BLaER1 treated with 17β-estradiol and CSF1 and Interleukin-3, amounts not matched to agents 10 nM and 100 nM (cell line): ENCODE measurements around the gene MAGIX.

Experiments used
- H3K27ac ChIP-seq, 11 experiments: shearing (Covaris generic); formaldehyde crosslinking; 2 replicates each; pipeline ENCODE4 v1.8.1; 2022
- H3K27me3 ChIP-seq, 11 experiments: shearing (Covaris generic); formaldehyde crosslinking; 2 replicates each; pipeline ENCODE4 v1.8.1; 2022
- H3K36me3 ChIP-seq, 11 experiments: shearing (Covaris generic); formaldehyde crosslinking; 2 replicates each; pipeline ENCODE4 v1.8.1; 2022
- H3K4me1 ChIP-seq, 10 experiments: shearing (Covaris generic); formaldehyde crosslinking; 2 replicates each; pipeline ENCODE4 v1.8.1; 2022
- H3K4me2 ChIP-seq, 11 experiments: shearing (Covaris generic); formaldehyde crosslinking; 2 replicates each; pipeline ENCODE4 v1.8.1; 2022
- H3K4me3 ChIP-seq, 10 experiments: shearing (Covaris generic); formaldehyde crosslinking; 2 replicates each; pipeline ENCODE4 v1.8.1; 2022
- H3K9ac ChIP-seq, 11 experiments: shearing (Covaris generic); formaldehyde crosslinking; 2 replicates each; pipeline ENCODE4 v1.8.1; 2022
- H3K9me3 ChIP-seq, 11 experiments: shearing (Covaris generic); formaldehyde crosslinking; replicated peaks in 1 of 11; 2 replicates each; pipeline ENCODE4 v1.8.1; 2022
- H4K20me1 ChIP-seq, 11 experiments: shearing (Covaris generic); formaldehyde crosslinking; 2 replicates each; pipeline ENCODE4 v1.8.1; 2022
- Cebpa-rat ChIP-seq, 11 experiments: shearing (Covaris generic); IDR thresholded peaks; 2 replicates each; pipeline ENCODE4 v1.8.1; 2022

Gene MAGIX

GRCh38 chrX:49183701-49184281, 21.2 kb downstream of the MAGIX start:
- peak overlapping the region; percentile 78 to 91 (median 85); a peak in 20 of 22 replicates for H3K4me2 ChIP-seq
- no peak for TF ChIP-seq Cebpa-rat (IDR thresholded peaks at IDR 0.05)
- peaks cover 4 to 30% (median 11%) of the 10 kb centered on the region in 11 experiments; a peak in 16 of 22 replicates for H4K20me1 ChIP-seq
- H3K9me3 ChIP-seq, result peaks cover 0 to 25% (median 7%) of the 10 kb centered on the region in 11 experiments; a peak in 7 of 22 replicates
- 0 out of 22 replicates have a peak overlapping the region, but pooled peaks of 1 of the 11 experiments have one; percentile 84 for H3K9ac ChIP-seq
- H3K4me1 ChIP-seq, result peaks cover 7 to 32% (median 21%) of the 10 kb centered on the region in 10 experiments; a peak in 18 of 20 replicates
- peak overlapping the region in 3 of 11 experiments; percentile 74 to 85 (median 82); a peak in 3 of 22 replicates for H3K27ac ChIP-seq
- peaks cover 0 to 15% (median 4%) of the 10 kb centered on the region in 11 experiments; a peak in 8 of 22 replicates for H3K27me3 ChIP-seq
- H3K4me3 ChIP-seq, result peak overlapping the region in 6 of 10 experiments; percentile 68 to 83 (median 78); a peak in 10 of 20 replicates
- H3K36me3 ChIP-seq, result peaks cover 17 to 42% (median 31%) of the 10 kb centered on the region in 11 experiments; a peak in 21 of 22 replicates

GRCh38 chrX:49184294-49185281, 22.0 kb downstream of the MAGIX start:
- H3K9ac ChIP-seq, result peak overlapping the region; percentile 78 to 87 (median 85)
- peak overlapping the region in 10 of 11 experiments; percentile 40 to 85 (median 80); a peak in 20 of 22 replicates for H3K27ac ChIP-seq

GRCh38 chrX:49186125-49187027, 23.8 kb downstream of the MAGIX start, which contains the start of gene PRICKLE3:
PRICKLE3 (minus strand) TSS chrX:49186373; CDS start chrX:49186297, 76 bp downstream.
- peak within 1 kb of the TSS; percentile 78 to 87 (median 85) for H3K9ac ChIP-seq
- peaks cover 0 to 20% (median 14%) of the 10 kb centered on the region in 11 experiments; a peak in 18 of 22 replicates for H3K36me3 ChIP-seq
- peak within 1 kb of the TSS; percentile 78 to 91 (median 85) for H3K4me2 ChIP-seq
- peaks cover 8 to 48% (median 37%) of the 10 kb centered on the region in 10 experiments for H3K4me1 ChIP-seq
- peaks cover 0 to 28% (median 4%) of the 10 kb centered on the region in 11 experiments; a peak in 10 of 22 replicates for H3K27me3 ChIP-seq
- peak within 1 kb of the TSS; percentile 62 to 85 (median 81); a peak in 21 of 22 replicates for H3K27ac ChIP-seq
- no peak for TF ChIP-seq Cebpa-rat (IDR thresholded peaks at IDR 0.05)
- H4K20me1 ChIP-seq, result peaks cover 4 to 15% (median 11%) of the 10 kb centered on the region in 11 experiments; a peak in 16 of 22 replicates
- peak within 1 kb of the TSS; percentile 68 to 83 (median 77) for H3K4me3 ChIP-seq
- H3K9me3 ChIP-seq, result peaks cover 0 to 27% (median 7%) of the 10 kb centered on the region in 11 experiments; a peak in 7 of 22 replicates

More at GRCh38 chrX:49184294-49185281, 22.0 kb downstream of the MAGIX start:
- H3K27me3 ChIP-seq, result peaks cover 0 to 23% (median 4%) of the 10 kb centered on the region in 11 experiments; a peak in 9 of 22 replicates
- TF ChIP-seq Cebpa-rat (IDR thresholded peaks at IDR 0.05), result no peak
- H3K4me2 ChIP-seq, result peak overlapping the region; percentile 78 to 91 (median 85)
- H4K20me1 ChIP-seq, result peaks cover 4 to 22% (median 11%) of the 10 kb centered on the region in 11 experiments; a peak in 16 of 22 replicates
- H3K36me3 ChIP-seq, result peaks cover 9 to 34% (median 23%) of the 10 kb centered on the region in 11 experiments; a peak in 20 of 22 replicates
- H3K4me3 ChIP-seq, result peak overlapping the region; percentile 68 to 83 (median 77)
- H3K4me1 ChIP-seq, result peaks cover 8 to 40% (median 29%) of the 10 kb centered on the region in 10 experiments
- H3K9me3 ChIP-seq, result peaks cover 0 to 25% (median 7%) of the 10 kb centered on the region in 11 experiments; a peak in 7 of 22 replicates

GRCh38 chrX:49187028-49187394, 24.5 kb downstream of the MAGIX start:
- Histone ChIP-seq H3K4me2 (peak overlapping the region in 8 of 11 experiments; percentile 10 to 91 (median 84); a peak in 12 of 22 replicates), H3K36me3 (peaks cover 0 to 18% (median 13%) of the 10 kb centered on the region in 11 experiments; a peak in 18 of 22 replicates), H3K9ac (no peak overlapping the region; a peak in 1 of 22 replicates), H3K27ac (peak overlapping the region in 5 of 11 experiments; percentile 82 to 85 (median 83); a peak in 7 of 22 replicates), H3K4me3 (no peak overlapping the region), H3K4me1 (peaks cover 8 to 48% (median 37%) of the 10 kb centered on the region in 10 experiments), H3K9me3 (peaks cover 0 to 29% (median 7%) of the 10 kb centered on the region in 11 experiments; a peak in 7 of 22 replicates), H4K20me1 (peaks cover 4 to 15% (median 11%) of the 10 kb centered on the region in 11 experiments; a peak in 16 of 22 replicates), H3K27me3 (peaks cover 0 to 28% (median 4%) of the 10 kb centered on the region in 11 experiments; a peak in 10 of 22 replicates)
- TF ChIP-seq Cebpa-rat (IDR thresholded peaks at IDR 0.05), result no peak

- Histone ChIP-seq H4K20me1 (peaks cover 4 to 13% (median 11%) of the 10 kb centered on the region in 11 experiments; a peak in 16 of 22 replicates), H3K36me3 (peaks cover 0 to 13% (median 9%) of the 10 kb centered on the region in 11 experiments; a peak in 17 of 22 replicates), H3K4me1 (peaks cover 13 to 54% (median 41%) of the 10 kb centered on the region in 10 experiments), H3K9ac (no peak overlapping the region), H3K27me3 (peaks cover 0 to 28% (median 4%) of the 10 kb centered on the region in 11 experiments; a peak in 10 of 22 replicates), H3K9me3 (peaks cover 0 to 29% (median 7%) of the 10 kb centered on the region in 11 experiments; a peak in 7 of 22 replicates), H3K27ac (peak overlapping the region in 4 of 11 experiments; percentile 32 to 85 (median 83); a peak in 4 of 22 replicates), H3K4me2 (peak overlapping the region in 6 of 11 experiments; percentile 10 to 91 (median 84); a peak in 6 of 22 replicates), H3K4me3 (no peak overlapping the region)
- no peak for TF ChIP-seq Cebpa-rat (IDR thresholded peaks at IDR 0.05)
Measured at GRCh38 chrX:49187526-49187925, 25.0 kb downstream of the MAGIX start.

GRCh38 chrX:49188468-49189076, 26.0 kb downstream of the MAGIX start:
- Histone ChIP-seq H3K27me3 (peaks cover 0 to 28% (median 4%) of the 10 kb centered on the region in 11 experiments; a peak in 10 of 22 replicates), H3K4me1 (peaks cover 14 to 55% (median 43%) of the 10 kb centered on the region in 10 experiments), H3K36me3 (peaks cover 0 to 4% (median 2%) of the 10 kb centered on the region in 11 experiments; a peak in 11 of 22 replicates), H3K27ac (peak overlapping the region in 9 of 11 experiments; percentile 10 to 87 (median 80); a peak in 16 of 22 replicates), H4K20me1 (peaks cover 2 to 7% (median 5%) of the 10 kb centered on the region in 11 experiments; a peak in 16 of 22 replicates), H3K4me3 (no peak overlapping the region), H3K9me3 (peaks cover 0 to 29% (median 7%) of the 10 kb centered on the region in 11 experiments; a peak in 7 of 22 replicates), H3K4me2 (peak overlapping the region in 9 of 11 experiments; percentile 23 to 67 (median 57); a peak in 13 of 22 replicates), H3K9ac (peak overlapping the region in 6 of 11 experiments; percentile 8 to 78 (median 43); a peak in 9 of 22 replicates)
- TF ChIP-seq Cebpa-rat (IDR thresholded peaks at IDR 0.05), result no peak
